Left lung (tissue), 10 donors: ENCODE results near the gene CLIC5. TPM values are rescaled to one million over a fixed set of nuclear protein-coding genes. Genes with fewer than 3 reads are reported as not detected.

Experiments
- ATAC-seq: fragments of 200-7000 bp; cut with Tn5 transposase; one replicate; pipeline ENCODE4 v1.9.1; 2020; ENCODE audit warnings: moderate library complexity
- DNase-seq, 4 donors: peaks; one replicate each; pipeline ENCODE4 v3.0.0-alpha.2; 2013 to 2020
- H3K27ac ChIP-seq, 2 donors: fragments of 200-600 bp; sonication (generic) in 1 of 2; one replicate each; pipeline versions ENCODE4 v1.5.0 to v1.8.0; 2020 to 2021
- H3K27me3 ChIP-seq, 2 donors: fragments of 200-600 bp; sonication (generic) in 1 of 2; one replicate each; pipeline versions ENCODE4 v1.5.0 to v1.8.0; 2020 to 2021
- H3K36me3 ChIP-seq, 2 donors: fragments of 200-600 bp; sonication (generic) in 1 of 2; one replicate each; pipeline versions ENCODE4 v1.5.0 to v1.8.0; 2020 to 2021
- H3K4me1 ChIP-seq, 2 donors: fragments of 200-600 bp; one replicate each; pipeline ENCODE4 v1.8.0; 2021
- H3K4me3 ChIP-seq, 2 donors: fragments of 200-600 bp; sonication (generic) in 1 of 2; one replicate each; pipeline versions ENCODE4 v1.5.0 to v1.8.0; 2020 to 2021; ENCODE audit warnings: mild to moderate bottlenecking in 1 of 2
- H3K9me3 ChIP-seq, 2 donors: fragments of 200-600 bp; sonication (generic) in 1 of 2; one replicate each; pipeline versions ENCODE4 v1.5.0 to v1.8.0; 2020 to 2021
- intact Hi-C, 2 donors: fragments of 100-400 bp; cut with DNase I; formaldehyde crosslinking; loops; one replicate each; pipeline versions ENCODE4 v1.11.2 to v1.14.2; 2022
- polyA plus RNA-seq, 6 donors: library from polyadenylated mRNA; unstranded; fragments of 120-200 nt; gene quantifications; one replicate each; pipeline ENCODE4 v1.2.1, GENCODE V29; 2013; ENCODE audit not compliant: insufficient read length in 6 of 6
- total RNA-seq, 2 donors: library from RNA; stranded (reverse); fragmentation: NEBNext Ultra II Directional; extraction: Animal tissue kit (Norgen Biotek cat#: 25700); gene quantifications; one replicate each; pipeline ENCODE4 v1.2.1, GENCODE V29; 2021
- TF ChIP-seq, protein P1 (sequence below), 2 donors: fragments of 200-600 bp; sonication (generic) in 1 of 2; IDR thresholded peaks; one replicate each; pipeline versions ENCODE4 v1.5.0 to v1.8.0; 2021; ENCODE audit warnings: antibody characterized with exemption in 2 of 2
- donor health status: DM: no; HTN: yes; CAD: no.
- donor health status: DM: no; HTN: no; CAD: no.

CLIC5 gene
- total and polyA plus RNA-seq, 8 donors, result 8.8 to 179 (median 10.2) TPM

DNA sequence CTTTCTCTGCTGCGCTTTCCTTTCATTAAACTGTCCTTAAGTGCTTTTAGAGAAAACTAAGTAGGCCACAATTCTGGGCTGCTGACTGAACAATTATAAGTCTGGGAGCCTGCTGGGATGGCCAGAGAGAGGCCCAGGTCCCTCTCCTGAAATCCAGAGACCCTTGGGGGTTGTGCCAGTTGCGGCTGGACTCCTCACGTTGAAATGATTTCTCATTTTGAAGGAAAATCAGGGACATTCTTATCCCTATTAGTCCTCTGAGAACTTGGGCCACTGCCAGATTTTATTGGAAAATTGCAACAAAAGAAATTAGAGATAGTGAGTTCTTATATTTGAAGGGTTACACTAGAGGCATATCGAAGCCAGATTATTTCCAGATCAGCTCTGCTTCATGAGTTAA is 145.1 kb downstream of the CLIC5 start:
- DNase-seq (peak in 2 of 4 donors; percentile 15 to 33), ATAC-seq (no peak)
- Histone ChIP-seq H3K4me3 (no peak overlapping the region), H3K9me3 (no peaks in the 10 kb centered on the region), H3K27ac (no peak overlapping the region), H3K27me3 (no peaks in the 10 kb centered on the region), H3K36me3 (no peaks in the 10 kb centered on the region), H3K4me1 (no peaks in the 10 kb centered on the region)
- TF ChIP-seq, protein P1, sequence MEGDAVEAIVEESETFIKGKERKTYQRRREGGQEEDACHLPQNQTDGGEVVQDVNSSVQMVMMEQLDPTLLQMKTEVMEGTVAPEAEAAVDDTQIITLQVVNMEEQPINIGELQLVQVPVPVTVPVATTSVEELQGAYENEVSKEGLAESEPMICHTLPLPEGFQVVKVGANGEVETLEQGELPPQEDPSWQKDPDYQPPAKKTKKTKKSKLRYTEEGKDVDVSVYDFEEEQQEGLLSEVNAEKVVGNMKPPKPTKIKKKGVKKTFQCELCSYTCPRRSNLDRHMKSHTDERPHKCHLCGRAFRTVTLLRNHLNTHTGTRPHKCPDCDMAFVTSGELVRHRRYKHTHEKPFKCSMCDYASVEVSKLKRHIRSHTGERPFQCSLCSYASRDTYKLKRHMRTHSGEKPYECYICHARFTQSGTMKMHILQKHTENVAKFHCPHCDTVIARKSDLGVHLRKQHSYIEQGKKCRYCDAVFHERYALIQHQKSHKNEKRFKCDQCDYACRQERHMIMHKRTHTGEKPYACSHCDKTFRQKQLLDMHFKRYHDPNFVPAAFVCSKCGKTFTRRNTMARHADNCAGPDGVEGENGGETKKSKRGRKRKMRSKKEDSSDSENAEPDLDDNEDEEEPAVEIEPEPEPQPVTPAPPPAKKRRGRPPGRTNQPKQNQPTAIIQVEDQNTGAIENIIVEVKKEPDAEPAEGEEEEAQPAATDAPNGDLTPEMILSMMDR (IDR thresholded peaks at IDR 0.05), result no peak
- intact Hi-C loops, result no loop called here

DNA sequence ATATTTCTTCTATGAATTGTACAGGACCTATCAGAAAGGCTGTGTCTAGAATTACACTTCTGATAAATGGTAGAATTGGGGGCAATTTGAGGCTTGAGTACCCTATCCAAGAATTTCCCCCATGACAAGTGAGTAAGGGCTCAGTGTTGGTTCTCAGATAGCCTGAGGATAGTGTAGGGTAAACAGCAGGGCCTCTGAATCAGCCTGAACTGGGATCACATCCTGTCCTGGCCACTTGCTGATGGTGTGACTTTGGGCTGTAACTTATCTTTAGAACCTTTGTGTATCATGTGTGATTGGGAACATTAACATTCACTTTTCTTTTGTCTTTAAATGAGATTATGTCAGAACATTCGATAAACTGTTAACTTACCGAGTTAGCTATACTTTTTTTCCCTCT is 151.0 kb downstream of the CLIC5 start:
- no peak for DNase-seq
- H3K9me3 ChIP-seq, result no peaks in the 10 kb centered on the region
- H3K4me3 ChIP-seq, result no peak overlapping the region
- no peaks in the 10 kb centered on the region for H3K27me3 ChIP-seq
- TF ChIP-seq, protein P1 (IDR thresholded peaks at IDR 0.05), result no peak
- no peak overlapping the region for H3K27ac ChIP-seq
- no peak for ATAC-seq
- no peaks in the 10 kb centered on the region for H3K4me1 ChIP-seq
- intact Hi-C loops, result no loop called here
- no peaks in the 10 kb centered on the region for H3K36me3 ChIP-seq

DNA sequence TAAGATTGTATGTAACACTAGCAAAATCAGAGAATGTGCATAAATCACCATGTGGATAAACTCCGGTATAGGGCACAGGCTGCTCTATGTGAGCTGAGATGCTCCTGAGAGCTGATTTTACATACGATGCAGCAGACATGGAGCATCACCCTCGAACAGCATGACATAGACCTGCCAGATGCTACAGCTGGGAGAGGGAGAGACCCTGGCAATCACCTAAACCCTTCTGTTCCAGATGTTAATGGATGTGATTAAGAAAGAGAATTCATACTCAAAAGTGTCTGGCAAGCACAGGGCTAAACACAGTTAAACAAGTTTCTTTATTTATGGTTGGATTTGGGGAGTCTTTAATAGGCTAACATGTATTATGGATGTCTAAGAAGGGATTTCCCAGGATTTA is 157.0 kb downstream of the CLIC5 start:
- peaks cover 0 to 7% of the 10 kb centered on the region in 2 donors for H3K27me3 ChIP-seq
- H3K4me3 ChIP-seq, result no peak overlapping the region
- no peaks in the 10 kb centered on the region for H3K9me3 ChIP-seq
- no peaks in the 10 kb centered on the region for H3K4me1 ChIP-seq
- H3K36me3 ChIP-seq, result no peaks in the 10 kb centered on the region
- intact Hi-C loops, result no loop called here
- TF ChIP-seq, protein P1 (IDR thresholded peaks at IDR 0.05), result no peak
- ATAC-seq, result no peak
- DNase-seq, result no peak
- no peak overlapping the region for H3K27ac ChIP-seq

DNA sequence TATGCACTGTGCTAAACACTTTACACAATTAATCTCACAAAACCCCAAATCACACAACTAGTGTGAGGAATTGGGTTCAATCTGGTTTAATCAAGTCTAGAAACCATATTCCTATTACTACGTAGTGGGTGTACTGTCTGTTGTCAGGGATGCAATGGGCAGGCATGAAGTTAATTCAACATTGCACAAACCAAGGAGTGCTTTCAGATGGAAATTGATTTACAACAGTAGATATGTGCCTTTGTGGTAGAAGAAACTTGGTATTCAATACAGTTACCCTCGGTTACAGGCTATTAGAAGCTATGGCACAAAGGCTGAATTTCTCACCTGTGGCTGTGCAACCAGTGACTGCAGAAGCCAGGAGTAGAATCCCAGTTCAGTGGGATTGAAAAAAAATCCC is 157.8 kb downstream of the CLIC5 start:
- no peak overlapping the region for H3K27ac ChIP-seq
- no peaks in the 10 kb centered on the region for H3K4me1 ChIP-seq
- no peak overlapping the region for H3K4me3 ChIP-seq
- intact Hi-C loops, result no loop called here
- peaks cover 0 to 7% of the 10 kb centered on the region in 2 donors for H3K27me3 ChIP-seq
- TF ChIP-seq, protein P1 (IDR thresholded peaks at IDR 0.05), result no peak
- H3K9me3 ChIP-seq, result no peaks in the 10 kb centered on the region
- H3K36me3 ChIP-seq, result no peaks in the 10 kb centered on the region
- no peak for DNase-seq
- ATAC-seq, result no peak

DNA sequence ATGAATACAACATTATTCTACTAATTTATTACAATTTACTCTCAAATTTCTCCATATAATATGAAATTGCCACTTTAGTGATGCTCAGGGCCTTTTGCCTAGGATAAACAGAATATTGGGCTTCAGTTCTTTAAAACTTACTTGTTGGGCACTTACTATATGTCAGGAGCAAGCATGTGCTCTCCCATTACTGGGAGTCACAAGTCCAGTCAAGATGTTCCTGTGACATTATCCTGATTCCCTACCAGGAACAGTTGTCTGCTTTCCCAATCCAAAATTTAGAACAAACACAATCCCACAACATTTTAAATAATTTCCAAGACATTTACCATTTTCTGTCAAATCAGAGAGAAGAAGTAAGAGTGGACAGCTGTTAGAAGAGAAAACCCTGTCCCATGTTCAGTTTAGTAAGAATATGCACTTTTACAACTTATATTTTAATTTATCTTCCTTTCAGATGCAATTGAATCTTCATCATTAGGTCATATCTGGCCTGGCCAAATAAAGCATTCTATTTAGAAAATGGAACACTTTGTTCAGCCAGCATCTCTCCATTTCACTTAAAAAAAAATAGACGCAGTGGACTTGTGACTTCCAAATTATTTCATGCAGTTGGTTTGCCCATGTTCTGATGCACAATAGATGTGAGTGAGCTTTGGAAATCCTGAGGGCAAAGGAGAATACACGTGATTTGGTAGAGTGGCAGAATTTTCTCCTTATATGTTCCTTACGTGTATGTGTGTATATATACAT is 159.8 kb downstream of the CLIC5 start:
- H3K36me3 ChIP-seq, result no peaks in the 10 kb centered on the region
- ATAC-seq (no peak), DNase-seq (no peak)
- intact Hi-C loops, result no loop called here
- no peak overlapping the region for H3K27ac ChIP-seq
- TF ChIP-seq, protein P1 (IDR thresholded peaks at IDR 0.05), result no peak
- no peaks in the 10 kb centered on the region for H3K9me3 ChIP-seq
- H3K4me1 ChIP-seq, result no peaks in the 10 kb centered on the region
- H3K27me3 ChIP-seq, result peaks cover 0 to 7% of the 10 kb centered on the region in 2 donors
- H3K4me3 ChIP-seq, result no peak overlapping the region
